Prostate gland (tissue), 2 donors: ENCODE results near the gene PIGW.

ENCODE experiments used
- POLR2A ChIP-seq: fragments of 450-650 bp; IDR thresholded peaks from one replicate; pipeline ENCODE4 v1.6.1; 2016; ENCODE audit warnings: antibody characterized with exemption, mild to moderate bottlenecking
- TF ChIP-seq, protein P1 (sequence below), 4 experiments: fragments of 200-600 bp in 2 of 4; fragments of 450-650 bp in 2 of 4; sonication (generic) in 2 of 4; IDR thresholded peaks; 1 replicate in 3 of 4; 2 replicates in 1 of 4; pipeline ENCODE4 v1.5.1; 2016 to 2019; ENCODE audit warnings: antibody characterized with exemption in 4 of 4, mild to moderate bottlenecking in 2 of 4, moderate library complexity in 2 of 4

DNA sequence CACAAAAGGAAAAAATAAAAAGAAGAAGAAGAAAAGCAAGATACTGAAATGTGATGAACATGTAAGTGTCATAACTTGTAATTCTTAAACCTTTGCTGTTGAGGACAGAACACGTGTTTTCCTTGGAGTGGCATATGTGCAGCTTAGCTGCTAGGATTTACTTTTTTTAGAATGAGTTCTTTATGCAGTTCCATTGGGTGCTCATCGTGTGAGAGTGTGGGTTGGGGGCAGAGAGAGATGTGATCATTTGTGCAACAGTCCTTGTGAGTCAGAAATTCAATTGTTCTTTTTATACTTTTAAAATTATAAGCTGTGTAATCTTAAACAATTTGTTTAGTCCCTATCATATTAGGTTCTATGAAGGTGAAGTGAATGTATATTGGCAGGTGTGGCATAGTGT lies 51.4 kb downstream of the PIGW start:
- TF ChIP-seq, protein P1, sequence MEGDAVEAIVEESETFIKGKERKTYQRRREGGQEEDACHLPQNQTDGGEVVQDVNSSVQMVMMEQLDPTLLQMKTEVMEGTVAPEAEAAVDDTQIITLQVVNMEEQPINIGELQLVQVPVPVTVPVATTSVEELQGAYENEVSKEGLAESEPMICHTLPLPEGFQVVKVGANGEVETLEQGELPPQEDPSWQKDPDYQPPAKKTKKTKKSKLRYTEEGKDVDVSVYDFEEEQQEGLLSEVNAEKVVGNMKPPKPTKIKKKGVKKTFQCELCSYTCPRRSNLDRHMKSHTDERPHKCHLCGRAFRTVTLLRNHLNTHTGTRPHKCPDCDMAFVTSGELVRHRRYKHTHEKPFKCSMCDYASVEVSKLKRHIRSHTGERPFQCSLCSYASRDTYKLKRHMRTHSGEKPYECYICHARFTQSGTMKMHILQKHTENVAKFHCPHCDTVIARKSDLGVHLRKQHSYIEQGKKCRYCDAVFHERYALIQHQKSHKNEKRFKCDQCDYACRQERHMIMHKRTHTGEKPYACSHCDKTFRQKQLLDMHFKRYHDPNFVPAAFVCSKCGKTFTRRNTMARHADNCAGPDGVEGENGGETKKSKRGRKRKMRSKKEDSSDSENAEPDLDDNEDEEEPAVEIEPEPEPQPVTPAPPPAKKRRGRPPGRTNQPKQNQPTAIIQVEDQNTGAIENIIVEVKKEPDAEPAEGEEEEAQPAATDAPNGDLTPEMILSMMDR (IDR thresholded peaks at IDR 0.05) = no peak
- no peak for TF ChIP-seq POLR2A
